Ecto neural progenitor cell (in vitro differentiated cells): ENCODE data around the gene OLFML3.
A peak's percentile ranks its signal among the peaks of the same experiment; 100 is the strongest.
"Not testable (repeated sequence)": the region's sequence is repeated elsewhere in the genome, so short reads cannot be mapped to it uniquely, and the experiment has no call there.

Experiments used
- DNase-seq: peaks from one replicate; pipeline ENCODE4 v3.0.0-alpha.2; 2018; ENCODE audit warnings: low spot score

OLFML3 gene

DNA sequence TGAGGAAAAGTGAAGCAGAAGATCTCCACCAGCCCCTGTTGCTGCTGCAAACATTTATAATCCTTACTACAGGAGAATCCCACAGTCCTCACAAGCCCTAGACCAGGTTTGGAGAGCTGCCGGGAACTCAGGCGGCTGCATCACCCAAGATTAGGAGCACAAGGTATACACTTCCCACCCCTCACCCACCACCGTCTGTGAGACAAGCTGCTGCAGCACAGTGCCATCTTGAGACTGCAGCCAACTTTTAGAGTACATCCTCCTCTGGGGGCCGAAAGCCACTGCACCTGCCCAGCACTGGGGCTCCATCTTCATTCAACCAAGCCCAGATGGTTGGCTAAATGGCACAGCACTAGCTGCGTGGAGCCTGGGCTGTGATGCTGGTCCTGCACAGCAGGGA, 13.8 kb downstream of the OLFML3 start:
- DNase-seq = peak; percentile 28

DNA sequence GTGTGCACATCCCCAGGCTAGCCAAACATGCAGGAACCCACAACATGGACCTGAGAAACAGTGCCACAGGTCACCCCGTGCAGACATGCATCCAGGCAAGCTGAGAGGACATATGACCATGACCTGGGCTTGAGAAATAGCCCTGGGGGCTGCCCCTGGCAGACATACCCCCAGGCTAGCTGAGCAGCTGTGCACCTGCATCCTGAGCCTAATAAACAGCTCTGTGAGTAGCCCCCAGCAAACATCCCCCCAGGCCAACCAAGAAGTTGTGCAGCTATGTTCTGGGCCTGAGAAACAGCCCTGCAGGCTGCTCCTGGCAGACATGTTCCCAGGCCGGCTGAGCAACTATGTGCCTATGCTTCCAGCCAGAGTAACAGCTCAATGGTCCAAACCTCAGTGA, 14.5 kb downstream of the OLFML3 start:
- peak; percentile 7 for DNase-seq

- DNase-seq = no peak
Observed at GRCh38 chr1:113995382-113995781, 16.1 kb downstream of the OLFML3 start.

GRCh38 chr1:113998361-113998760, 19.1 kb downstream of the OLFML3 start:
- DNase-seq = no peak

- no peak for DNase-seq
Observed at GRCh38 chr1:113999233-113999632, 20.0 kb downstream of the OLFML3 start.

DNA sequence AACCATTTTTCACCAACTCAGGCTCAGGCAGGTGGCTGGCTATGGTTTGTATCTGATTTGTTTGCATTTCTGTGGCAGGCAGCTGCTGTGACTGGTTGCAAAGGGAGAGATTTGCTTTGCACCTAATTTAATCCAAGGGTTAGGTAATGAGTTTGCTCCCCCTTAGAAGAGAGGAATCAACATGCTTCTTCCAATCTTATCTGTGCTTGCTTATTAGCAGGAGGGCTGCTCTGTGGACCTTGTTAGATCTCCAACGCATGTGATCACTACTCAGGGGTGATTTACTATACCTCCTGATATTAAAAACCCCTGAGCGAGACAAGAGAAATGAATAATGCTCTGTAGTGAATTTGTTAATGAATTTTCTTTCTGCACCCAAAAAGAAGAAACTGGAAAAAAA, 20.5 kb downstream of the OLFML3 start:
- DNase-seq = no peak

- no peak for DNase-seq
Observed at GRCh38 chr1:114000406-114000805, 21.1 kb downstream of the OLFML3 start.

DNA sequence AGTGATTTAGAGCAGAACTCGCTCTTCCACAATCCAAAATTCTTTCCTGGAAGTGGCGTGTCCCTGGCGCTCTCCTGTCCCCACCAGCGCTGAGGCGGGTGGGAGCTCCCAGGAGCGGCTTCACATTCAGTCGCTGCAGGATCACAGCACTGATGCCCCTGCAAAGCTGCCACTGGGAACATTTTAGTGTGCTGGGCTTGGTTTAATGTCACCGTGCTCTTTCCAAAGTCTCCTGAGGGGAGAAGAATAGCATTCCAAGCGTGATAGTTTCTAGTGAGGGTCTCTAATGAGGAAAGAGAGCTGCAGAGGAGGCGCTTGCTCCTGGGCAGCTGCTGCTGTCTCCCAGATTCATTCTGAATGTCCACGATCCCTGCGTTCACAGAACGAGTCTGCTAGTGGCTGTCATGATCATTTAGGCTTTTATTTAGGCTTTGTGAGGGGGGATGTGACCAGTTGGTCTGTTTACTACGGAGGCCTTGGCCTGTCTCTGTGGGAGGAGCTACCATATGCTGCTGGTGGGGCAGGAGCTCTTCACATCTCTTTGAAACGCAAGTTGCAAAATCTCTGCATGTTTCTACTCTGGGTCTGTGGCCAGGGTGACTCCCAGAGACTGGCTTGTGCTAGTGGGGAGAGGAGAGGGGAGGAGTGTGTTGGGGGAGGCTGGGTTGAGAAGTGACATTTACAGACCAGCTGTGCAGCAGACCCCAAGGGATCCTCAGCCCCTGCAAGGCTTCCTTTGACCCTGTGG, 23.4 kb downstream of the OLFML3 start:
- no peak for DNase-seq

GRCh38 chr1:114003431-114003830, 24.2 kb downstream of the OLFML3 start:
- DNase-seq = no peak

- DNase-seq = not testable (repeated sequence)
Observed at GRCh38 chr1:114006825-114007224, 27.6 kb downstream of the OLFML3 start.

DNA sequence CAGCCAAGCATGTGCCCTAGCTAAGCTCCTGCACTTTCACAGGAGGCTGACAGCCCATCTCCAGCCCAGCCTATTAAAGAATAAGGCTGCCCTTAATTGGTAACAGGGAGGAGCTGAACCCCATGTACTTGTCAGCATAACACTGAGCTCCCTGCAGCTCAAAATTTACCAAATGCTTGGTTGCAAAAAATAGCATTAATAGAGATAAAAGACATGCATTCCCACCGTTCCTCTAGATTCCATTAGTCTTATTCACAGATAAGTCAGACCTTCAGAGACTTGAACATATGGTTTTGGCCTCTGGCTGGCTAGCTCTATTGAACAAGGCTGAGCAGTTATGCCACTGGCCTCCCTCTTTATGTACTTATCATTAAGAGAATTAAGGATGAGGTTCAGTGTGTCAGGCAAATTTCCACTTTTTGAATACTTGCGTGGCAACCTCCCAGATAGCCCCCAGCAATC, 29.2 kb downstream of the OLFML3 start:
- no peak for DNase-seq

- no peak for DNase-seq
Observed at GRCh38 chr1:114008993-114009392, 29.7 kb downstream of the OLFML3 start.

DNA sequence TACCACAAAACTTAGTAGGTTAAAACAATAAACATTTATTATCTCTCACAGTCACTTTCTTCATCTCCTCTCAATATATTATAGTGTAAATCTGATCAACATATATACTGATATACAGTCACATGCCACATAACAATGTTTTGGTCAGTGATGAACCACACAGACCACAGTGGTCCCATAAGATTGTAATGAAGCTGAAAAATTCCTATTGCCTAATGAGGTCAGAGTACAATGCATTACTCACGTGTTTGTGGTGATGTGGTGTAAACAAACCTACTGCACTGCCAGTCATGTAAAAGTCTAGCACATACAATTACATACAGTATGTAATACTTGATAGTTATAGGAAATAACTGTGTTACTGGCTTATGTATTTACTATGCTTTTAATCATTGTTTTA, 30.1 kb downstream of the OLFML3 start:
- DNase-seq = no peak

- DNase-seq = no peak
Observed at GRCh38 chr1:114010433-114011184, 31.3 kb downstream of the OLFML3 start.

DNA sequence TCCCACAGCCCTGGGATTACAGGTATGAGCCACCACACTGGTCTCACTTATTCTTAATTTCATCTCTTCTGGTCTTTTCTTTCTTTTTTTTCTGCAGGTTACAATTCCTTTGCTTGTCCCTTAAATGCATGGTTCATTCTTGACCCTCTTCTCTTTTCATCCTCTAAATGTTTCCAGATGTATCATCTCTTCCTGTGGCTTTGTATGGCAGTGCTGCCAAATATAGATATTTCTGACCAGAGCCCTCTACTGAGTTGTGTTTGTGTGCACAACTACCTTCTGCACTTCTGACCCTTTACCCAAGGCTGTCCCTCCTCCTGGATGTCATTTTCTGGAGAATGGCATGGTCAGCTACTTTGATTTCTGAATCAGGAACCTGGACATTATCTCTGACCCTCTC, 32.5 kb downstream of the OLFML3 start:
- DNase-seq = no peak

- no peak for DNase-seq
Observed at GRCh38 chr1:114015075-114015474, 35.8 kb downstream of the OLFML3 start.

DNA sequence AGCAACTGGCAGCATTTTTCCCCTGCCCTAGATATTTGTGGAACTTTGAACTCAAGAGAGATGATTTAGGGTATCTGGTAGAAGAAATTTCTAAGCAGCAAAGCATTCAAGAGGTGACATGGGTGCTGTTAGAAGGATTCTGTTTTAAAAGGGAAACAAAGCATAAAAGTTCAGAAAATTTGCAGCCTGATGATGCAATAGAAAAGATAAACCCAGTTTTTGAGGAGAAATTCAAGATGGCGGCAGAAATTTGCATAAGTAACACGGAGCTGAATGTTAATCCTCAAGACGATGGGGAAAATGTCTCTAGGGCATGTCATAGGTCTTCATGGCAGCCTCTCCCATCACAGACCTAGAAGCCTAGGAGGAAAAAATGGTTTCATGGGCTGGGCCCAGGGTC, 40.5 kb downstream of the OLFML3 start:
- DNase-seq = not testable (repeated sequence)

DNA sequence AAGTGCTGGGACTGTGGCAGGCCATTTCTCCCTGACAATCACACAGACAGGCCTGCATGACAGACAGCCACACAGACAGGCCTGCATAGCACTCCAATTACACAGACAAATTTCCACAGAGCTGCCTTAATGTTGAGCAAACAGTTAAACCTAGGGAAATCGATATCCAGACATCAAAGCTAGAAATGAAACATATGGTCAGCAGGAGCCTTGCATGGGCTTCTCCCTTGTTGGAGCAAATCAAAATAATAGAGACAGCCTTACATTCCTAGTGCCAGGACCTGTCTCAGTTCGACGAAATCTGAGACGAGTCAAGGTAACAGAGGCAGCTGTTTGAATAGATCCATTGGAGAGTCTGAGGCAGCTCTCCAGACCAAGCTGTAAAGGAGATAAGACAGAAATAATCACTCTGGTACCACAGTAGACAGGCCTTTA, 42.4 kb downstream of the OLFML3 start:
- DNase-seq = no peak

DNA sequence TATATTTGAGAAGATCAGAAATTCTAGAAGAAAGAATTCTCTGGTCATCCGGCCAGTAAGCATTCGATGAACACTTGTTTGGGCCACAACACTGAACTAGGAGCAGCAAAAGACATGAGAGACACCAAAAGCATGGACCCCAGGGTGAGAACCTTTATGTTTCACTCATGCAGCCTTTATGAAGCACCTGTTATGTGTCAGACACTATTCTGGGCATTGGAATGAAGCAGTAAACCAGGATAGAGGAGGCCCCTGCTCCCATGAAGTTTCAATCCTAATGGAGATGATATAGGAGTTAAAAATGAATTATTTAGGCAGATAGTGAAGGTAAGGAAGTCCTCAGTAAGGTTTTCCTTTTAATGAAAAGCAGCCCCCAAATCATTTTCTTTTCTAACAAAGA, 43.6 kb downstream of the OLFML3 start:
- DNase-seq = no peak

DNA sequence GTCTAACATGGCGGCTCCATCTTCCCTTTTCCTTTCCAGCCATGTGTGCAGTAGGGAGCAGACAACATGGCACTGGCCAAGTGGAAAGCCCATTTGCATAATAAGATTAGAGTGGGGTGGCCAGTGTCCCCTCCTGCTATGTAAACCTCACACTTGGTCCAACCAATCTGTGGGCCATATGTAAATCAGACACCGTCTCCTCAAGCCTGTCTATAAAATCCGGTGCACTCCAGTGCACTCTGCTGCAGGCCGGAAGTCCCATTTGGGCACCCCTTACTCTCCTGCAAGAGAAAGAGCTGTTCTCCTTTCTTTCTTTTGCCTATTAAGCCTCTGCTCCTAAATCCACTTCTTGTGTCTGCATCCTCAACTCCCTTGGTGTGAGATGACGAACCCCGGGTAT, 44.1 kb downstream of the OLFML3 start:
- peak; percentile 65 for DNase-seq

GRCh38 chr1:114024049-114024448, 44.8 kb downstream of the OLFML3 start:
- DNase-seq = peak; percentile 57

DNA sequence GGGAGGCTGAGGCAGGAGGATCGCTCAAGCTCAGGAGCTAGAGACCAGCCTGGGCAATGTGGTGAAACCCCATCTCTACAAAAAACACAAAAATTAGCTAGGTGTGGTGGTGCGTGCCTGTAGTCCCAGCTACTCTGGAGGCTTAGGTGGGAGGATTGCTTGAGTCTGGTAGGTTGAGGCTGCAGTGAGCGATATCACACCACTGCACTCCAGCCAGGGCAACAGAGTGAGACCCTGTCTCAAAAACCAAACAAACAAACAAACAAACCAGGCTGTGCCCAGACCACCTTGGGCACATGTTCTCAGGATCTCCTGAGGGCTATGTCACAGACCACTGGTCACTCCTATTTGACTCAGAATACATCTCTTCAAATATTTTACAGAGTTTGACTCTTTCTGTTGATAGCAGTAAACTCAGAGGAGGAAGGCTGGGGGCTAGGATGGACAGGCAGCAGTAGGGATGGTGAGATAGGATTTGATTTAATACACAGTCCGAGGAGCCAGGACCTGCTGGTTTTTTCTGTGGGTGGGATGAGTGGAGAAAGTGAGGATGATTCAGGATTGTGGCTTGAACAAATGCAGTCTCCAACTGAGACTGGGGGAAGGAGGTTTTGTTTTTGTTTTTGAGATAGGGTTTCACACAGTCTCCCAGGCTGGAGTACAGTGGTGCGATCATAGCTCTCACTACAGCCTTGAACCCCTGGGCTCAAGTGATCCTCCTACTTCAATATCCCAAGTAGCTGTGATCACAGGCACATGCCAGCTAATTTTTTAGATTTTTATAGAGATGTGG, 46.5 kb downstream of the OLFML3 start:
- DNase-seq = no peak

GRCh38 chr1:114026797-114027196, 47.5 kb downstream of the OLFML3 start:
- no peak for DNase-seq
